ENCODE data around the gene RAG1.

GRCh38 chr11:36622431-36623136, 54.8 kb downstream of the RAG1 start:
- TF ChIP-seq POLR2AphosphoS5 (IDR thresholded peaks at IDR 0.05; ENCODE audit: low read depth, low read length) (no peak), CTCF (IDR thresholded peaks at IDR 0.05) (peak; percentile 83), RFX5 (IDR thresholded peaks at IDR 0.05; ENCODE audit: low read length) (peak; percentile 47; the same call in 1 of the 2 replicates), MAX (IDR thresholded peaks at IDR 0.05; ENCODE audit: low read depth) (no peak), NFIC (IDR thresholded peaks at IDR 0.05; ENCODE audit: borderline replicate concordance) (no peak), ZBTB33 (IDR thresholded peaks at IDR 0.05; ENCODE audit: borderline replicate concordance, low read depth) (no peak), YY1 (IDR thresholded peaks at IDR 0.05; ENCODE audit: low read depth) (no peak)

All from SK-N-SH (cell line).